GM21515 (cell line): Measurements from ENCODE around the gene HAPLN2.
A peak's percentile ranks its signal among the peaks of the same experiment; 100 is the strongest.
"Not testable (repeated sequence)": the region's sequence is repeated elsewhere in the genome, so short reads cannot be mapped to it uniquely, and the experiment has no call there.

Experiments
- ATAC-seq: cut with Tn5 transposase; IDR thresholded peaks from one replicate; pipeline ENCODE4 v1.9.1; 2021; ENCODE audit not compliant: unreplicated experiment

Gene HAPLN2

DNA sequence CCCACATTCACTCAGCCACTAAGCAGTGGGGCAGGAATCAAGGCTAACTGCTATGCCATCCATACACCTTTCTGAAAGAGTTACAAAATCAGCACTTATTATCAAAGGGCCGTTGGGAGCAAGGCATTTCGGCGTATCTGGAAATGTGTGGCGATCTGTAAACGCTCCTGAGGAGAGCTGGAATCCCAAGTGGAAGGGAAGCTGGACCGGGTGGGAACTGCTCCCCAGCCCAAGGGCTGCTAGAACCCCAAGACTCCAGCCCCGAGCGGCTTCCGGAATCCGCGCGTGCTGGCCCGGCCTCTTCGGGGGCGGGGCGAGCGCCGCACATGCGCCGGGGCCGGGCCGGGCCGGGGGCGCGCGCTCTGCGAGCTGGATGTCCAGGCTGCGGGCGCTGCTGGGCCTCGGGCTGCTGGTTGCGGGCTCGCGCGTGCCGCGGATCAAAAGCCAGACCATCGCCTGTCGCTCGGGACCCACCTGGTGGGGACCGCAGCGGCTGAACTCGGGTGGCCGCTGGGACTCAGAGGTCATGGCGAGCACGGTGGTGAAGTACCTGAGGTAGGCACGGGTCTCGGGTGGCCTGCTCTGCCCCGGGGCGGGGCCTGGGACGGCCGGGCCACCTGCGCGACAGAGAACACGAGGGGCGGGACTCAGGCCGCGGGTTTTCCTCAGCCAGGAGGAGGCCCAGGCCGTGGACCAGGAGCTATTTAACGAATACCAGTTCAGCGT, 27.6 kb upstream of the HAPLN2 start, which contains the start of gene NAXE:
TSS of gene NAXE (plus strand) at position 345 of the 726 bp plus-strand sequence. CDS start at position 374, 29 bp downstream.
- peak; percentile 75 for ATAC-seq

DNA sequence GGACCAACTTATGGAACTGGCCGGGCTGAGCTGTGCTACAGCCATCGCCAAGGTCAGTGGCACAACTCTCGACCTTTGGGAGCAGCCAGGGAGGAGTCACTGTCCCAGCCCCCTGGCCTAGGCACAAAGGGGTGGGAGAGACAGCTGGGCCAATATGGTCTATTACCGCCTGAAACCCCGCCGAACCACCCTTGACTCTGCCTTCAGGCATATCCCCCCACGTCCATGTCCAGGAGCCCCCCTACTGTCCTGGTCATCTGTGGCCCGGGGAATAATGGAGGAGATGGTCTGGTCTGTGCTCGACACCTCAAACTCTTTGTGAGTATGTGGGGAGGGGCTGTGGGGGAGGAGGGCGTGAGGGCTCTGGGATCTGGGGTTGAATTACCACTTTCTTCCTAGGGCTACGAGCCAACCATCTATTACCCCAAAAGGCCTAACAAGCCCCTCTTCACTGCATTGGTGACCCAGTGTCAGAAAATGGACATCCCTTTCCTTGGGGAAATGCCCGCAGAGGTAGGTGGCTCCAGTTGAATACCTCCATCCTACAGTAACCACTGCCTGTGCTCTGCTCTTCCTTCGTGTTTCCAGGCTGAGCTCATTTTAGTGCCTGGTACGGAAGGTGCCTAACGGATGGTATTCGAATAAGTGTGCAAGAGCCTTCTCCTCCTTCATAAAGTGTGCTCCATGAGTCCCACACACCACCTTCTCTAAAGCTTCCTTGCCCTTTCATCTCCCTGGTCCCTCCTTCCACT, 26.9 kb upstream of the HAPLN2 start:
- ATAC-seq: no peak

DNA sequence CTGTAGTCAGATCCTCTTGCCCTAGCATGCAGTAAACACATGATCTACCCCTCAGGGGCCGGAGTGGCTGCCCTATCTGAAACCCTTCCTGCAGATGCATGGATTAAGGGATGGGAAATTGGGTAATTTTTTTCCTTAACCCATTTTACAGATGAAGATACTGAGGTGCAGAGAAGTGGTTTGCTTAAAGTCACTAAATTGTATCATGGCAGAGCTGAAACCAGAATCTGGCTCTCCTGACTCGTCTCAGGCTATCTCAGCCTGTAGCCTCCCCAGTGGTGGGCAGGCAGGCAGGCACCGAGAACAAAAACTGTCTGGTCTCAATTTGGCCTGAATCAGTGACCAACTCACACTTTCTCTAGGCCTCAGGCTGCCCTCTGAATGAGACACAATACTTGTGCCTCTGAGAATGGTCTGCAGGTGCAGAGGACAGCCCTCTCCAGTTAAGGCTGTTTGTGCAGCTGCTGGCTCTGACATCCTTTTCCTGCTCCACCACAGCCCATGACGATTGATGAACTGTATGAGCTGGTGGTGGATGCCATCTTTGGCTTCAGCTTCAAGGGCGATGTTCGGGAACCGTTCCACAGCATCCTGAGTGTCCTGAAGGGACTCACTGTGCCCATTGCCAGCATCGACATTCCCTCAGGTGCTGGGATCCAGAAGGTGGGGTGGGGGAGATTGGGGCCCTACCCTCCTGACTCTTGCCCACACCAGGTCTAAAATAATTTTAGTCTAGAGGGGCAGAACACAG, 26.1 kb upstream of the HAPLN2 start:
- no peak for ATAC-seq

DNA sequence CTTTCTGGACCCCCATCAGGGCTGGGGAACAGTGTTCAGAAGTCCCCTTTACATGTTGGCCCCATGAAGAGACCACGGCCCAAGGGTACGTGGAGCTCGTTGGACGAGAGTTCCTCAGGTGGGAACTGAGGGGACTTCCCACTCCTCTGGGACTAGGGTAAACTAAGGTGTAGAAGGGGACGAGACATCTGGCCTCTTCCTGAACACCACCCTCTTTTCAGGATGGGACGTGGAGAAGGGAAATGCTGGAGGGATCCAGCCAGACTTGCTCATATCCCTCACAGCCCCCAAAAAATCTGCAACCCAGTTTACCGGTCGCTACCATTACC, 25.6 kb upstream of the HAPLN2 start:
- ATAC-seq: no peak

DNA sequence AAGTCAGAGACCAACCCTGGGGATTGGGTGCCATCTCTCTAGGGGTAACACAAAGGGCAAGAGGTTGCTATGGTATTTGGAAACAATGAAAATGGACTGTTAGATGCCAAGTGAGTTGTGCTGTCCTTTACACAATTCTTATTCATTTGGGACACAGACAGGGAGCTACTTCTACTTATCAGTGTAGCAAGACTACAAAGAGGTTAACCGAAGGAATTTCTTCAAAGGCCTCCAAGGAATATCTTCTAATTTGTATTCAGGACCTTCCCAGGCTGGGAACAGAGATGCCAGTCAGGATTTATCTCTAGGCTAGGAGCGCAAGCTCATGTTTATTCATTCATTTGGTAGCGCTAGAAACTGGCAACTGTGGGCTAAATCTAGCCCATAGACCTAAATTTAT, 25.0 kb upstream of the HAPLN2 start:
- no peak for ATAC-seq

DNA sequence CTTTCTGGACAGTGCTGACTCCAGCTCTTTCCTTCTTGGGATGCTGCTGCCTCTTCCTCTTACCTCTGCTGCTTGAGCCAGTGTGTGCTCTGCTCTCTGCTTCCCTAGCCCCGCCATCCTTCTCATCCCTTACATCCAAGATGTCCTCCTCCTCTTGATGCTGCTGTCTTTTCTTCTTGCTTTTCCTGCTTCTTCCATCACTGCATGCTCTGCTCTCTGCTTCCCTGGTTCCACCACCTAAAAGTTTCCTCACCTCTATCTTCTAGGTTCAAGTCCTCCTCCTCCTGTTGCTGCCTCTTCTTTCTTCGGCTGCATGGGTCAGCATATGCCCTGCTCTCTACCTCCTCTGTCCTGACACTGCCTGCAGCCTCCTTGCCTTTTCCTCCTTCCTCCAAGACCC, 24.2 kb upstream of the HAPLN2 start:
- no peak for ATAC-seq

DNA sequence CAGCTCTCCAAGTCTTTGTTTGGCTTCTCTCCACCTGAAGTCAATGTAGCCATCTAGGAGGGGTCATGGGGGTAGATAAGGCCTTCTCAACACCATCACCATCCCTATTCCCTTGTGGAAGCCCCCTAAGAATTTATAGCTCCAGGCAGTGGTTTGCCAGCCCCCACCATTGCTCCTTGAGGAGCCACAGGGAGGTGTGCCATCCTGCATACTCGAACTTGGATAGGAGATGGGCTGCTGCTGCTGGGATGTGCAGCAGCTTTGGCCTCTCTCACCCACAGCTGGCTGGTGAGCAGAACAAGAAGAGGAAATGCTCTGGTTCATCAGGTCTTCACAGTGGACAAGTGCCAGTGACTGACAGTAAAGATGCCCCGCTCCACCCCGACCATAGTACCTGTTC, 22.8 kb upstream of the HAPLN2 start:
- ATAC-seq: no peak

DNA sequence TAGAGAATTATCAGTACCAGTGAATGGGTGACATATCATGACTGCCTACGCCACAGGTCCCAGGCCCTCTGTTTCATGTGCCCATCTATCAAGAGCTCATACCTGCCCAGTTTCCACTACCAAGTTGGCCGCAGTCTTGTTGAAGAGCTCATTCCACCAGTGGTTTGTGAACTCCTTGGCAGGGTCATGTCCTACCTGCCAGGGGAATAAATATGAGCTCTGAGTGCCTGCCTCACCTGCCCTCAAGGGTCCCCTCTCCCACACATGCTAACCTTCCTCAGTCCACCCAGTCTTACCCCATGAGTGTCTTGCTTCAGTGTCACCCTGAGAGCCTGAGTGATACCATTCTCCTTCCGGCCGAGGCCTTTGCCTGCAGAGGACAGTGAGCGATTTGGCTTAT, 21.1 kb upstream of the HAPLN2 start:
- ATAC-seq: no peak

DNA sequence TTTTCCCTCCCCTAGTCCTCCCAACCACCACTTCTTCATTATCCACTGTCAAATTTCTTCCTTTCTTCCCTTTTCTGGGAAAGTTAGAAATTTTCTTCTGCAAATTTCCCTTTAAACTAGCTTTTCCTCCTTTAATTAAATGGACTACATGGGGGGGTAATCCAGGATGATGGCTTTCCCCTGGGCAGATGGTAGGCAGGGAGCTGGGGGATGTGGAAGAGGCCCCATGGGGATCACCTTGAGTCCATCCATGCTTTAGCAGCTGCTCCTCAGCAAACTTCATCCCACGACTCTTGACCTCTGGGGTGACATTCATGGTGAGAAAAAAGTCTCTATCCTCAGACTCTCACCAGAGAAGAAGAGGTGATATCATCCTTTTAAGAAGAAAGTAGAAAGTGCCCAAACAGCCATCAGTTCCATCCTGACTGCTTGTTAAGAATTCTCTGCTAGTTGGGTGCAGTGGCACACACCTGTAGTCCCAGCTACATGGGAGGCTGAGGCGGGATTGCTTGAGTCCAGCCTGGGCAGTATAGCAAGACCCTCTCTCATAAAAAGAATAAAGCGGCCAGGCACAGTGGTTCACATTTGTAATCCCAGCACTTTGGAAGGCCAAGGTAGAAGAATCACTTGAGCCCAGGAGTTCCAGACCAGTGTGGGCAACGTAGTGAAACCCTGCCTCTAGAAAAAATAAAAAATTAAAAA, 20.3 kb upstream of the HAPLN2 start:
- ATAC-seq: no peak

DNA sequence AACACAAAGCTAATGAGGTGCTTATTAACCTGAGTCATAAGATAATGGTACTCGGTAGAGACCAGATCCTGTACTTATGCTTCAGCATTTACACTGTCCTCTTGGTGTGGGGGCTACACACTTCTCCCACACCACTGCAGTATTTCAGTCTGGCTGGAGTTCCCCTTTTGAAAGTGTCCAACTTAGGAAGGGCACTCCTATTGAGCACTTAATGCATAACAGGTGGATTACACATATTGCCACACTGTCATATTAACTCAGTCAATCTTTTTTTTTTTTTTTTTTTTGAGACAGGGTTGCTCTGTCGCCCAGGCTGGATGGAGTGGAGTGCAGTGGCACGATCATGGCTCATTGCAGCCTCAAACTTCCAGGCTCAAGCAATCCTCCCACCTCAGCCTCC, 19.4 kb upstream of the HAPLN2 start:
- no peak for ATAC-seq

DNA sequence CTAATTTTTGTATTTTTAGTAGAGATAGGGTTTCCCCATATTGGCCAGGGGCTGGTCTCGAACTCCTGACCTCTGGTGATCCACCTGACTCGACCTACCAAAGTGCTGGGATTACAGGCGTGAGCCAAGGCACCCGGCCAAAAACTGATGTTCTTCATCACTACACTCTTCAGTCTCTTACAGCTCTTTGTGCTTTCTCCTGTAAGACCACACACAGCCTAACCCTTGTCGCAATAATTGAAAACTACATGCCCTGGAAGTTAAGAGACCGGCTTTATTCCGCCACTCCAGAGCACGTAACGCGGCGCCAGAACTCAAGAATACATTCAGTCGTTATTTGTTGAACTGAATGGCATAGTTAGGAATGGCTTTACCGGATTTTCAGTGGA, 18.5 kb upstream of the HAPLN2 start:
- ATAC-seq: no peak

DNA sequence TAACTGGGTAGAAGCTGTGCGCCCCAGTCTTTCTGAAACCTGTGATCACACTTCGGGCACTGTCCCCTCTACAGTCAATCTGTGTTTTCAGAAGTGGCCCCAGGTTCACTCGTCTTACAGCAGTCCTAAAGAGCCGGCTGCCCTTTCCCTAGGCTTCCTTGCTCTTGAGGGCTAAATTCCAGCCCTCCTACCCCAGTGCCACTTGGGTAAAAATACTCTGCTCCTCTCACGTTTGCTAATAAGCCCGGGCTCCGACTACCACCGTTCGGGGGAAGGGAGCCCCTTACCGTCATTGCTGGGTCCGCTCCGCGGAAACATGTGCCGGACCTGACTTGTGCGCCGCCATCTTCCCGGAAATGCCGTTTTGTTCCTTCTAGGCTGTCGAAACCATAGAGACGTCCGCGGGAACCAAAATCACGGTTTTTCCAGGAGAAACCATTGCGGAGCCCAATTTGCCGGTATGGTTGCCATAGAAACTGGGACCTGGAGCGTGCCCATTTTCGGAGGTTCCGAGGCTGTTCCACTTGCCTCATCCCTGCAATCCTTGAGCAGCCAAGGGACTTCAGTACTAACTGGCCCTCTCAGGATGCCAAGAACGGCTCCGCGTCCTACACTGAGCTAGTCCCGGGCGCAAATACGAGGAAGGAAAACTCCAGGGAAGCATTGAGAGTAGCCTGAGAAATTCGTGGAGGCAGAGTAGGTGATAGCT, 17.9 kb upstream of the HAPLN2 start, which contains the start of gene GPATCH4:
TSS of gene GPATCH4 (minus strand) at position 358 of the 709 bp plus-strand sequence.
- ATAC-seq: peak; percentile 63

DNA sequence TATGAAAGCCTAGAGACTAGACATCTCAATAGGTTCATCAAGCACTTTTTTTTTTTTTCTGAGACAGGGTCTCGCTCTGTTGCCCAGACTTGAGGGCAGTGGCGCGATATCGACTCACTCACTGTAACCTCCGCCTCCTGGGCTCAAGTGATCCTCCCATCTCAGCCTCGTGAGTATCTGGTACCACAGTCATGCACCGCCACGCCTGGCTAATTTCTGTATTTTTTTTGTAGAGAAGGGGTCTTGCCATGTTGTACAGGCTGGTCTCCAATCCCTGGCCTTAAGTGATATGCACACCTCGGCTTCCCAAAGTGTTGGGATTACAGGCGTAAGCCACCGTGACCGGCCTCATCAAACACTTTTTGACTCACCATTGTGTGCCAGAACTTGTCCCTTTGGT, 17.3 kb upstream of the HAPLN2 start:
- no peak for ATAC-seq

DNA sequence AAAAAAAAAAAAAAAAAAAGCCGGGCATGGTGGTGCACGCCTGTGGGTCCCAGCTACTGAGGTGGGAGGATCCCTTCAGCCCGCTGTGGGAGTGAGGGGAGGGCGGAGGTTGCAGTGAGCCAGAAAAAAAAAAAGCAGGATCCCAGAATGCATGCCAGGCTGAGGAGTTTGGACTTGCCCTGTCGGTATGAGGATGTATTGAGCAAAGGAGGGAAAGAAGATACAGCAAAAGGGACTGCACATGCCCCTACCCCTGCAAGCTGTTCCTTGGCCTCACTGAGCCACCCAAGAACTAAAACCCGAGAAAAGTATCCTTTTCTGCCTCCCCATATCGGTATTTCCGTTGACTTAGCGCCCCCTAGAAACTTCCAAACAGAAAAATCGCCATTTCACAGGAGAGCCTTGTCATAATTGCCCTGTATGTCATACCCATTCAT, 16.6 kb upstream of the HAPLN2 start:
- ATAC-seq: no peak

DNA sequence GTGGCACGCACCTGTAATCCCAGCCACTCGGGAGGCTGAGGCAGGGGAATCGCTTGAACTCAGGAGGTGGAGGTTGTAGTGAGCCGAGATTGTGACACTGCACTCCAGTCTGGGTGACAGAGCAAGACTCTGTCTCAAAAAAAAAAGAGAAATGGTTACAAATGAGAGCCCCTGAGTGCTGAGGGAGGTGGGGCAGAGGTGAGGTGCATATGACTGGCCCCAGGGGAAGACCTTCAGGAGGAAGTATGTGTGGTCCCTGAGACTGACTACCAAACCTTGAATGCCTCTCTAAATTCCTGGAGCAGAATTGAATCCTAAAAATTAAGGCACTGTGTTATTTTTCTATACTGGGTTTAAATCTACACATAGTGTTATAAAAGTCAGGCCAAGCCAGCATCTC, 11.9 kb upstream of the HAPLN2 start:
- ATAC-seq: not testable (repeated sequence)

DNA sequence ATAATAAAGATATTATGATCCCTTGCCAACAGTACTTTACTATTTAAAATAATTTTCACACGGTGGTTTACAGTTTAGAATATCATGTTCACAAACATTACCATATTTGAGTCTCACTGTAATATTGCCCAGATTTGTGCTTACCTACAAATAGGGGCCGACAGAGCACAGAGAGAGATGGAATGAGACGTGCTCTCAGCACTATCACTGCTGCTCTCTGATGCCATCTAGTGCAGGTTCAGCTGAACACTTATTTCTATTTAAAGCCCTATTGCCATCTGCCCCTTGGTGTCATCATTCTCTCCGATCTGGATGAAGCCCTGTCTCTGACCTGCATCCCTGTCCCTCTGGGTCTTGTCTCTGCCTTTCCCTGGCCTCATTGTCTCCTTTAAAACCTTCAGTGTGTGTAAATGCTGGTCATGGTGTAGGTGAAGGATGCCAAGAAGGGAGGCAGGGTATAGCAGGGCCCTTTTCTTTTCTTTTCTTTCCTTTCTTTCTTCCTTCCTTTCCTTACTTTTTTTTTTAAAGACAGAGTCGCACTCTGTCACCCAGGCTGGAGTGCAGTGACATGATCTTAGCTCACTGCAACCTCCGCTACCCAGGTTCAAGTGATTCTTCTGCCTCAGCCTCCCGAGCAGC, 11.1 kb upstream of the HAPLN2 start:
- ATAC-seq: peak; percentile 81

DNA sequence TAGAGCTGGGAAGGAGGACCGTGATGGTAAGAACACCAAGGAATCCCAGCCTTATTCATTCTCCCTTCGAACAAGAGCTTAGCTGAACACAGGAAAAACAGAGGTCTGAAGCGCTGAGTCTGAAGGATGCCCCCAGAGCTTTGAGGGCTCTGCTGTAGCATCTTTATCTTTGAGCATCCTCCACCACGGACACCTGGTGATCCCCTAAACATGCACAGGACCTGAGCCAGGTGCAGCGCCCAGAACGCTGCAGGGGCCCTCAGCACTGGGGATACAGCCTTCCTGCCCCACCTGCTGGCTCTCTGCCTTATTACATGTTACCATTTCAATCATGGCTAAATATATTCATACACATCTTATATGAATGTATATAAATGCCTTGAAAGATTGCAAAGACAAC, 10.2 kb upstream of the HAPLN2 start:
- ATAC-seq: no peak

DNA sequence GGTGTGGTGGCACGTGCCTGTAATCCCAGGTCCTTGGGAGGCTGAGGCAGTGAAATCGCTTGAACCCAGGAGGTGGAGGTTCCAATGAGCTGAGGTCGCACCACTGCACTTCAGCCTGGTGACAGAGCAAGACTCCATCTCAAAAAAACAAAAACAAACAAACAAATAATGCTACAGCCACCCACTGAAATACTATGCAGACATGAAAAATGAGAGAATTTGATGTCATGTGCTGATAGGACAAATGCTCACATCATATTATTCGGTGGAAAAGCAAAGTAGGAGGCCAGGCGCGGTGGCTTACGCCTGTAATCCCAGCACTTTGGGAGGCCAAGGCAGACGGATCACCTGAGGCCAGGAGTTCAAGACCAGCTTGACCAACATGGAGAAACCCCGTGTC, 9.1 kb upstream of the HAPLN2 start:
- not testable (repeated sequence) for ATAC-seq

DNA sequence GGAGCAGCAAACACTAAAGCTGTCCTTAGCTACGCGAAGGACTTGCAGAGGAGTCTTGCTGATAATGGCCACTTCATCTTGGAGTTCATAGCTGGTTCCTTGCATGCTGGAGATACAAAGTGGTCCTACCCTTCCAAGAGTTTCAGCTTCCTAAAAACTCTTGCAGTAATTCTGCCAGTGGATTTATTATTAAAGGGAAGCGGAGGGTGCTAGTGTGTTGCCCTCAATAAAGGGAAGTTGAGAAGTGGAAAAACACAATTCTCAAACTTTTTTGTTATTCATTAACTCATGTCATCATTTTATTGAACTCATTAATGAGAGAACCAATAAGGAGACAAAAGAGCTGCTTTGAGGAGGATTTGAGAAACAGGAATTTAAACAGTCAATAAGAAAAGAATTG, 6.5 kb upstream of the HAPLN2 start:
- ATAC-seq: no peak

DNA sequence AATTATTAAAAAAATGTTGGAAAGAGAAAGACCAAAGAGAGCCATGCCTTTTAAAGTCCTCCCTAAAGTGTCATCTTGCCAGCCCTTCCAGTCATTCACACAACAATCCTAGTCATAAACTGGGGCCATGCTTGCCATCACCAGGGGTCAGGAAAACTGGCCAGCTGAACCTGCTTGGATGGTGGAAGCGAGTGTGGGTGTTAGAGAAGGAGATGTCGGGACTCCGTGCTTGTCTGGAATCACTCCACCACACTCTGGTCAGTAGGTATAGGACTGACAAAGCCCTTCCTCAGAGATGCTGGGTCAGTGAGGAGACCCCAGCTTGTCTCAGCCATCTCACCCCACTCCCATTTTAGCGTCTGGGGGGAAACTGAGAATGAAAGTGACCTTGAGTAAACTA, 3.3 kb upstream of the HAPLN2 start:
- no peak for ATAC-seq
